Measurements from ENCODE around the gene PDGFB. TPM values are rescaled to one million over a fixed set of nuclear protein-coding genes. Genes with fewer than 3 reads are reported as not detected.

PDGFB gene
- 10 to 100 TPM; 15.4 to 41.7 (median 24.1) TPM for total RNA-seq

DNA sequence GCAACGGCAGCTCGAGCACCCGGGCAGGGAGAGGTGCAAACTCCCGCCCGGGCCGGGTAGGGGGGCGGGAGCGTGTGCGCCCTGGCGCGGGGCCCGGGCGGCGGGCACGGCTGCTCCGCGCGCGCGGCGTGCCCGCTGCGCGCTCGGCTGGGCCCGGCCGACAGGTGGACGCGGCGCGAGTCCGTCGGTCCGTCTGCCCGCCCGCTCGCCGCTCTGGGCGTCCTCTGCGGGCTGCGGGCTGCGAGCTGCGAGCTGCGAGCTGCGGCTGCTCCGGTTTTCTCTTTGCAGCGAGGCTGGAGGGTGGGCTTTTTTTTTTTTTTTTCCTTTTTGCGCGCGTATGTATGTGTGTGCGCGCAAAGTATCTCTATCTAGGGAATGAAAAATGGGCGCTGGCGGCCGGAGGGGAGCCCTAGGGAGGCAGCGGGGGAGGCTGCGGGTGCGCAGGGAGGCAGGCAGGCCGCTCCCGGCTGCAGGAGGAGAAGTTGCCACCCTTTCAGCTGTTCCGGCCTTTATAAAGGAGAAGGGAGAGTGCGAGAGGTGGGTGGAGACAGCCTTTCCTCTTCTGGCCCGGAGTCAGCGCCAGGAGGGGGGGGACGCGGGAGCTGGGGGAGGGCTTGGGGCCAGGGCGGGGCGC, at the start of gene PDGFB:
Gene PDGFB, minus strand, starts transcription at position 487 of the 634 bp plus-strand sequence. CDS start 1,019 bp downstream, outside the sequence.
- peak within 1 kb of the TSS; percentile 50 to 79 (median 61) for H3K4me3 ChIP-seq
- H3K4me1 ChIP-seq: peaks cover 56 to 76% (median 65%) of the 10 kb centered on the region in 4 donors
- TF ChIP-seq POLR2A (IDR thresholded peaks at IDR 0.05) (peak in 3 of 4 donors; percentile 37 to 76 (median 69)), POLR2AphosphoS5 (IDR thresholded peaks at IDR 0.05) (peak; percentile 73 to 87), EP300 (IDR thresholded peaks at IDR 0.05) (peak in 1 of 4 donors; percentile 21), CTCF (IDR thresholded peaks at IDR 0.05) (peak in 1 of 6 experiments; percentile 22)
- ATAC-seq (ENCODE audit: low FRiP score in 2 of 2) (peak in 1 of 2 donors; percentile 55), DNase-seq (peak in 1 of 2 donors; percentile 81)
- peak within 1 kb of the TSS; percentile 73 to 92 (median 81) for H3K27ac ChIP-seq
- H3K36me3 ChIP-seq: no peaks in the 10 kb centered on the region
- H3K9me3 ChIP-seq: no peaks in the 10 kb centered on the region
- WGBS, 2 donors: 0 to 1% methylated on average over 25 to 66 of the region's 68 CpGs
- peaks cover 0 to 7% (median 2%) of the 10 kb centered on the region in 4 donors for H3K27me3 ChIP-seq

GRCh38 chr22:39293766-39294368, 49.1 kb upstream of the PDGFB start:
- TF ChIP-seq EP300 (IDR thresholded peaks at IDR 0.05) (no peak), POLR2A (IDR thresholded peaks at IDR 0.05) (no peak), CTCF (IDR thresholded peaks at IDR 0.05) (no peak), POLR2AphosphoS5 (IDR thresholded peaks at IDR 0.05) (no peak)
- Histone ChIP-seq H3K9me3 (no peaks in the 10 kb centered on the region), H3K4me1 (peaks cover 39 to 50% (median 44%) of the 10 kb centered on the region in 4 donors), H3K27ac (no peak overlapping the region), H3K36me3 (no peaks in the 10 kb centered on the region), H3K27me3 (no peaks in the 10 kb centered on the region), H3K4me3 (no peak overlapping the region)
- ATAC-seq (ENCODE audit: low FRiP score in 2 of 2) (no peak), DNase-seq (no peak)
- 78 to 85% methylated on average over 13 to 15 of the region's 15 CpGs for WGBS, 2 donors

GRCh38 chr22:39292561-39293074, 47.8 kb upstream of the PDGFB start:
- H3K27ac ChIP-seq: peak overlapping the region; percentile 15 to 85 (median 78)
- H3K27me3 ChIP-seq: no peaks in the 10 kb centered on the region
- peak; percentile 91 to 94 for ATAC-seq (ENCODE audit: low FRiP score in 2 of 2)
- TF ChIP-seq CTCF (IDR thresholded peaks at IDR 0.05): no peak
- no peak for TF ChIP-seq EP300 (IDR thresholded peaks at IDR 0.05)
- TF ChIP-seq POLR2A (IDR thresholded peaks at IDR 0.05): peak in 1 of 4 donors; percentile 76
- peak; percentile 76 to 79 for TF ChIP-seq POLR2AphosphoS5 (IDR thresholded peaks at IDR 0.05)
- H3K4me1 ChIP-seq: peaks cover 33 to 37% (median 33%) of the 10 kb centered on the region in 4 donors
- H3K36me3 ChIP-seq: no peaks in the 10 kb centered on the region
- peak; percentile 89 to 92 for DNase-seq
- H3K9me3 ChIP-seq: no peaks in the 10 kb centered on the region
- H3K4me3 ChIP-seq: no peak overlapping the region
- WGBS, 2 donors: 18 to 41% methylated on average over 9 to 12 of the region's 12 CpGs

GRCh38 chr22:39292031-39292462, 47.3 kb upstream of the PDGFB start:
- H3K4me1 ChIP-seq: peaks cover 27 to 32% (median 28%) of the 10 kb centered on the region in 4 donors
- no peak for TF ChIP-seq EP300 (IDR thresholded peaks at IDR 0.05)
- no peak for TF ChIP-seq POLR2AphosphoS5 (IDR thresholded peaks at IDR 0.05)
- TF ChIP-seq CTCF (IDR thresholded peaks at IDR 0.05): no peak
- no peak for TF ChIP-seq POLR2A (IDR thresholded peaks at IDR 0.05)
- 51 to 60% methylated on average over 13 to 18 of the region's 19 CpGs for WGBS, 2 donors
- H3K4me3 ChIP-seq: no peak overlapping the region
- no peaks in the 10 kb centered on the region for H3K27me3 ChIP-seq
- DNase-seq (peak in 1 of 2 donors; percentile 87), ATAC-seq (ENCODE audit: low FRiP score in 2 of 2) (no peak)
- no peaks in the 10 kb centered on the region for H3K9me3 ChIP-seq
- no peaks in the 10 kb centered on the region for H3K36me3 ChIP-seq
- peak overlapping the region; percentile 15 to 85 (median 78) for H3K27ac ChIP-seq

All from upper lobe of left lung (tissue), 6 donors.